Activated T-cell treated with anti-CD3 and anti-CD28 coated beads, Interleukin-2, amount 50 U/mL, for 48 hours (primary cell): ENCODE data around the gene CPLX3.

Experiments used
- DNase-seq, 2 experiments: peaks; one replicate each; pipeline ENCODE4 v3.0.0-alpha.2; 2020

The CPLX3 gene

DNA sequence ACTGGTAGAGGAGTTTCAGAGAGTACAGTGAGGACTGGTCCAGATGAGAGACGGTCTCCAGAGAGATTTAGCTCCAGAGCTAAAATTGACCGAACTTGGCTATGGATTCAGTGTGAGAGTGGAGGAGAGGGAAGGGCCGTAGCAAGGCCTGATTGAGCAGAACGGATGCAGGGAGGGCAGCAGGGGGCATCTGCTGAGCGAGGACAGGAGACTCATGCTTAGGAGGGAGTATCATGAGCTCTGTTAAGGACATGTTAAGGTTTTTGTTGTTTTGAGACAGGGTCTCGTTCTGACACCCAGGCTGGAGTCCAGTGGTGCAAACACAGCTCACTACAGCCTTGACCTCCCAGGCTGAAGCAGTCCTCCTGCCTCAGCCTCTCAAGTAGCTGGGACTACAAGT lies 21.5 kb upstream of the CPLX3 start:
- DNase-seq = no peak

DNA sequence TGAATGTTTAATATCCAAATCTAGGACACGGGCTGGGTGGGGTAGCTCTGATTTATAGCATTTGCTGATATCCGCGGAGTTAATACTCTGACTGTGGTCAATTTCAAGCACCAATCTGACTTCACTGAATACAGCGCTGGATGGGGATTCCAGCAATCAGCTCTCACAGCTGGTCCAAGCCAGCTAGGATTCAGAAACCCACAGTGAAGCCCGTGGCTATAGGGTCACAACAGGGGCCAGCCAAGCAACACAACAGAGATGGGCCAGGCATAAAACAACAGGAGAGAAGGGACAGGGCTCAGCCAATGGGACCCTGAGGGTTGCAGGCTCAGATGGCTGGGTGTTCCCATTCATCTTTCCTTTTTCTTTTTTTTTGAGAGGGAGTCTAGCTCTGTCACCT lies 19.1 kb upstream of the CPLX3 start:
- no peak for DNase-seq

DNA sequence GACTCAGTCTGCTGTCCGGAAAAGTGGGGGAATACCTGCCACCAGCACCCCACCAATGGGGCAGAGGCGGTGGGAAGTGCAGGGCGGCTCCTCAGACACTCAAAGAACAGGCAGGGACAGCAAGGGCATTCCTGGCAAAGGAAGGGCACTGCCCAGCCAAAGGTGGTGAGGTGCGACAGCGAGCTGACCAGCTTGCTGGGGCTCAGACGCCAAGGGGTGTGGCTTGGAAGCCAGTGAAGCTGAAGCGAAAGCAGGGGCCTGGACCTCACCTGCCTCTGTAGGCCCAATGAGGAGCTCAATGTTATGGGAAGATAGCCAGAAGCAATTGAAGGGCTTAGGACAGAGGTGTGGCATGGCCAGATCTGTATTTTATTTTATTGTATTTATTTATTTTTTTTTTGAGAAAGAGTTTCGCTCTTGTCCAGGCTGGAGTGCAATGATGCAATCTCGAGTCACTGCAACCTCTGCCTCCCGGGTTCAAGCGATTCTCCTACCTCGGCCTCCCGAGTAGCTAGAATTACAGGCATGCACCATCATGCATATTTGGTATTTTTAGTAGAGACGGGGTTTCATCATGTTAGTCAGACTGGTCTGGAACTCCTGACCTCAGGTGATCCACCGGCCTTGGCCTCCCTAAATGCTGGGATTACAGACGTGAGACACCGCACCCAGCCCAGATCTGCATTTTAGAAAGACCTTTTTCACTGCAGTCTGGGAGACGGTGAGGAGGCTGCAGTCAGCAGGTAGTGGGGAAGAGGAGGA lies 18.2 kb upstream of the CPLX3 start:
- DNase-seq = no peak

DNA sequence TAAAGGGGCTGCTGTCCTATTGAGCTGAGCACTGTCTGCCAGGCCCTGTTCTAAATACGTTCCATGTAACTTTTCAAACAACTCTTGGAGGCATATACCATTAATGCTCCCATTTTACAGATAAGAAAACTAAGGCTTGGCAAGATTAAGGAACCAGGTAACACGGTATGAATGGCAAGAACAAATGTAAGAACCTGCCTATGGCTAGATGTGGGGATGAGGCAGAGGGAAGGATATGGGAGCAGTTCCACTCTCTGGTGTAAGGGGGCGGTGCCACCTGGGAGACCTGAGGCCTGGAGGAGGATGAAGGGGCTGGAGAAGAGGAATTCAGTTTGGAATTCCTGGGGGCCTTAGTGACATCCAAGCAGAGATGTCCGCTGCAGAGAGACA lies 17.6 kb upstream of the CPLX3 start:
- DNase-seq = no peak

DNA sequence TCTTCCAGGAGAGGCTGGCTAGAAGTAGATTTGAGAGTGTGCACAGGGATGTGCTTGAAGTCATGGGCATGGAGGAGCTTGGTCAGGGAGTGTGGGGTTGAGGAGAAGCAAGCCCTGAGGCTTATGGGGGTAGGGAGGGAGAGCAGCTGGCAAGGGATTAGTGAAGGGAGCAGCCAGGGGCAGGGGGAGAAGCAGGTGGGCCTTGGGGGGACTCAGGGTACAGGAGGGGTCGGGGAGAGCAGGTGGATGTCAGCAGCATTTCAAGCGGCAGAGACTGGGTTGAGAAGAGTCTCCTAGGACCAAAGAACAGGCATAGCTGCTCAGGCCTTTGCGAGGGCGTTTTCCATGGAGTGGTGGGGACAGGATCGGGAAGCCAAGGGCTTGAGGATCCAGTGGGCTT lies 17.2 kb upstream of the CPLX3 start:
- DNase-seq = no peak

DNA sequence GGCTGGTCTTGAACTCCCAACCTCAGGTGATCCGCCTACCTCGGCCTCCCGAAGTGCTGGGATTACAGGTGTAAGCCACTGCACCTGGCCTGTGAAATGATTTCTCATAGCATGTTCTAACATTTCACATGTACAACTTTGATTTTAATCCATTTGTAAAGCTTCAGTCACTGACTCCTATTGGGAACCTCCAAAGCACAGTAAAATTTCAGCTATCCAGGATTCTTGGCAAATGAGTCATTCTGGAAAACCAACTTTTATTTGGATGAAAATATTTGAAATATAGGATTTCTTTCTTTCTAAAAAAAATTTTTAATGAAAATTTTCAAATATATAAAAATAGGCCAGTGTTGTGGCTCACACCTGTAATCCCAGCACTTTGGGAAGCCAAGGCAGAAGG lies 16.5 kb upstream of the CPLX3 start:
- no peak for DNase-seq

DNA sequence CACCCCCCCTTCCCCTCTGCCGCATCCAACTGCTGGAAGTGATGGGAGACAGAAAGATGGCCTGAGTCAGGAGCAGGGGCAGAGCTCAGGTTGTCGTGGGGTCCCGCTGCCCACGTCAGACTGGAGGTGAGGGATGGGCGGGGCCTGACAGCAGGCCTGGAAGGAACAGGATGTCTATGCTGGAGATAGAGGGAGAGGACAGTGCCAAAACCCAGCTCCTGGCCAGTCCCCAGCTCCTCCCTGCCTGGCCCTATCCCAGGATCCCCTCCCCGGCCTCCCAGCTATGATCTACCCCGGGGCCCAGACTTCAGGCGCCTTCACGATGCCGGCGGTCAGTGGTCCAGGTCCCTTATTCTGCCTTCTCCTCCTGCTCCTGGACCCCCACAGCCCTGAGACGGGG lies 13.9 kb upstream of the CPLX3 start, which contains the start of gene LMAN1L:
LMAN1L (plus strand) TSS at position 303 of the 400 bp plus-strand sequence; CDS start at position 323, 20 bp downstream.
- no peak for DNase-seq

DNA sequence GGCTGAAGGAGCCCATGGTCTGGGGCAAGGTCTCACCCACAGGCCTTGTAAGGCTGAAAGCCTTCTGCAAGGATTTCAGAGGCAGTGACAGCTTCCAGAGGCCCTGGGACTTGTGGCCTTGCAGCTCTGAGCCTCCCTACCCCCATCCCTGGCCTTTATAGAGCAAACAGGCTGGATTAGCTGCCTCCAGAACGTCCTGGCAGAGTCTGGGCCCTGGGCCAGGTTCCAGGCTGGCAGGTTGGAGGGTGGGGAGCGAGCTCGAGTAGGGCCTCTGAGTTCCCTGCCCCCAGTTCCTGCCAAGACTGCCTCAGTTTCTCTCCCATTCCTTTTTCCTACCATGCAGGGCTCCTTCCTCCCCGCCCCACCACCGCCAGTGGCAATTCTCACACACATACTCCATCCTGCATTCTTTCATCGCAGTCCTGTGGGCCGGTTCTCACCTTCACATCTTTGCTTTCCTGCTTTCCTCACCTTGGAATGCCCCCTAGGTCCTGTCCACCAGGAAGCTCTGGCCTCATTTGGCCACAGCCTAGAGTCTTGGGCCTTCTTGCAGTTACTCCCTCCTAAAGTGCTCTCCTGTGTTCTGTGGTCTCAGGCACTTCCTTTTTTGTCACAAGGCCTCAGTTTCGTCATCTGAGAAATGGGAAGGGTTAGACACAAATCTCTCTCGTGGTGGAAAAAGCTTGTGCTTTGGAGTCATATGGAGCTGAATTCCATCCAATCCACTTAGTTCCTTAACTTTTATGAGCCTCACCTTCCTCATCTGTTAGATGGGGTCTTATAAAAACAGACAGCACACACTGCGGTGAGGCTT lies 11.1 kb upstream of the CPLX3 start:
- no peak for DNase-seq

DNA sequence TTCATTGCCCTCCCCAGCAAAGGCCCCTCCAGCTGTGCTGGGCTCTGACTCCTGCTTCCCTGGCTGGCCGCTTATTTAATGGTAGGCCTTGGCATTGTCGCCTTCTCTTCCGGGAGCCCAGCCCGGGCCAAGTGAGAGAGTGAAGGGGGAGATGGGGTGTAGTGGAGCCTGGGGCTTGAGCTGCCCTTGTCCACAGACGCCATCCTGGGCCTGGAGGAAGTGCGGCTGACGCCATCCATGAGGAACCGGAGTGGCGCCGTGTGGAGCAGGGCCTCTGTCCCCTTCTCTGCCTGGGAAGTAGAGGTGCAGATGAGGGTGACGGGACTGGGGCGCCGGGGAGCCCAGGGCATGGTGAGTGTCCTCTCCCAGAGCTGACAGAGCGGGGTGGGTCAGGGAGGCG lies 10.5 kb upstream of the CPLX3 start:
- DNase-seq = no peak

DNA sequence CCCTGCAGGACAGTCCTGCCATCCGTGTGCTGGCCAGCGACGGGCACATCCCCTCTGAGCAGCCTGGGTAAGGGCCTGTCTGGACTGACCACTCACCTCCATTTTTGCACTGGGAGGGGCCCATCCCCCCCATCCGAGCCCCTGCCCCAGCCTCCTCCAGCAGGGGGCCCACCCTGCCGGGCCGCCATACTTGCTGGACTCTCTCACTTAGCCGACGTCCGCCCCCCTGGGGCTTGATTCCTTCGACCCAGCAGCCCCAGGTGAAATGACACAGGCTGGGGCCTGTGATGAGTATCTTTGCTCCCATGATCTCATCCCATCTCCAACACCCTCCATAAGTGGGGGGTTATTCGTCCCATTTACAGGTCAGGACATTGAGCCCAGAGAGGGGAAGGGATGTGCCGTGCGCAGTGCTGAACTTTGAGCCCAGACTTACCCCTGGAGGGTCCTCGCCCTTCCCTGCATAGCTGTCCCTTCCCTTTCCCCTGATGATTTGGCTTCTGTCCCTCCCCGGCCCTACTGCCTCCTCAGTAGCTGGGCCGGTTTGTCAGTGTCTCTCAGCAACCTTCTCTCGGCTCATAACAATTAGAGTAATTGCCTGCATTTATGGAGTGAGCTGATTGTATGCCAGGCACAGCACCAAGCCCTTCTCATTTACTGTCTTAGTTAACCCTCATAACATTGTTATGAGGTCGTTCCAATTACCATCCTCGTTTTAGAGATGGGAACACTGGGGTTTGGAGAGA lies 9.6 kb upstream of the CPLX3 start:
- DNase-seq = no peak

DNA sequence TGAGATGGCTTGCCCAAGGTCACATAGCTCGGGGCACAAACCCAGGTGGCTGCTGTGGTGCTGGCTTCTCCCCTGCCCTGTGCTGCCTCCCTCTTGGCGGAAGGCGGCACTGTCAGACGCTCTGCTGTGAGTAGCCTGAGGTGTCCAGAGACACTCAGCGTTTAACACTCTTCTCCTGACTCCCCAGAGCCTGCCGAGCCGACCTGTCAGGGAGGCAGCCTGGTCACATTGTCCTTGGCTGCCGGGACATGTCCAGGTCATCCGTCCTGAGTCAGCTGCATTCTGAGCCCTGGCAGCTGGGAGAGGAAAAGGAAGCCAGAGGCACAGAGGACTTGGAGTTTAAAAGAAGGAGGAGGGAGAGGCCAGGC lies 9.1 kb upstream of the CPLX3 start:
- DNase-seq = no peak

DNA sequence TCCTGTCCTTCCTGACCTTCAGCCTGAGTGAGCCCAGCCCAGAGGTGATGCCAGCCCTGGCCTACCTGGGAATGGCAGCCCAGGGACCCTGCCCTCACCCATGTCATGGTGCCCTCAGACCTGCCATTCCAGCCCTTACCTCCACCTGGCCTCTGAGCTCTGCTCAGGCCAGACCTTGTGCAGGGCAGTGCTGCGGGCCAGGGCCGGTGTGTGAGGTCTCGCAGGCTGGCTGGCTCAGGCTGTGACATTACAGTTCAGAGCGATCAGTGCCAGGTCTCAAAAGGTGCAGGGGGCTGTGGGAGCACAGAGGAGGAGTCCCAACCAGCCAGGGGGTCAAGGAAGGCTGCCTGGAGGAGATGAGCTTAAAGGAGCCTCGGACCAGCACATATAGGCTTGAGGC lies 6.4 kb upstream of the CPLX3 start:
- DNase-seq = no peak

DNA sequence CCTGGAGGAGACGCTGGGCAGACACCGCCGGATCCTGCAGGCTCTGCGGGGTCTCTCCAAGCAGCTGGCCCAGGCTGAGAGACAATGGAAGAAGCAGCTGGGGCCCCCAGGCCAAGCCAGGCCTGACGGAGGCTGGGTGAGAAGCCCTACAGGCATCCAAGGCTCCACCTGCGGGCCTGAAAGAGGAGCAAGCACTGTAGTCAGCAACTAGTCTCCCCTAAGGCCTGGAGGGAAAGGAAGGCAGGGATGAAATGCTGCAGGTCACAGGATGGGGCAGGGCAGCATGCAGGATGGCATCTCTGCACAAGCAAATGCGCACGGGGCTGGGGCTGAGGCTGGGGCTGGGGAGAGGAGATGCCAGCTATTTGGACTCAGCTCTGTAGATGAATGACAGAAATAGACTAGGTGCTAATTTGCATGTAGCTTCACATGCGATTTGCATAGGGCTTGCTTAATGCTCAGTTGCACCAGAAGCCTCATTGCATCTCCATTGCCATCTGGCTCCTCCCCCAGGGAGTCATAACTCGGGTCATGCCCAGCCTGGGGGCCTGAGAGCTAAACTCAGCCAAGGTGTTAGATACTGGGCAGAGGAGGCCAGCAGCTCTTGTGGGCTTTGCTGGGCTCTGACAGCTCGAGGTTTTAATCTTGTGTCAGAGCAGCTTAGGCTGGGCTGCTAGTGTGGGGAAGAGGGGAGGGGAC lies 5.2 kb upstream of the CPLX3 start:
- DNase-seq = no peak

DNA sequence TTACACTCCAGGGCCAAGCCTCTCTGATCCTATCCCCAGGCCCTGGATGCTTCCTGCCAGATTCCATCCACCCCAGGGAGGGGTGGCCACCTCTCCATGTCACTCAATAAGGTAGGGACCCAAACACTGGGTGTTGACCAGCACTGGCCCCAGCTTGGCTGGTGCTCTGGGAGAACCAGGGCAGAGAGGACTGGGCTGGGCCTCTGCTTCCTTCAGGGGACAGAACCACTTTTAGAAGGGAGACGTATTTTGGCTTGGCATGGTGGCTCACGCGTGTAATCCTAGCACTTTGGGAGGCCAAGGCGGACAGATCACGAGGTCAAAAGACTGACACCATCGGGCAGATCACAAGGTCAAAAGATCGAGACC lies 4.7 kb upstream of the CPLX3 start:
- DNase-seq = no peak

DNA sequence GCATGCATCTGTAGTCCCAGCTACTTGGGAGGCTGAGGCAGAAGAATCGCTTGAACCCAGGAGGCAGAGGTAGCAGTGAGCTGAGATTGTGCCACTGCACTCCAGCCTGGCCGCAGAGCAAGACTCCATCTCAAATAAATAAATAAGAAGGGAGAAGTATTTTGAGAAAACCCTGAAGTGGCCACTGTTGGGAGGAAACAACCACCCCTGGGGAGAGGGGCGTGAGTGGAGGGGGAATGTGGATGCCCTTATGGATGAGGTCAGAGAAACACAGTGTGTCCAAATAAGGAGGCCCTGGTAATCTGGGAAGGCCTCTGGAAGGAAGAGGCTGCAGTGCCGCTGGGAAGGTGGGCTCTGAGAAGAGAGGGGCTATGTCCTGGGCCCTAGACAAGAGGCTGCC lies 4.2 kb upstream of the CPLX3 start:
- DNase-seq = no peak

DNA sequence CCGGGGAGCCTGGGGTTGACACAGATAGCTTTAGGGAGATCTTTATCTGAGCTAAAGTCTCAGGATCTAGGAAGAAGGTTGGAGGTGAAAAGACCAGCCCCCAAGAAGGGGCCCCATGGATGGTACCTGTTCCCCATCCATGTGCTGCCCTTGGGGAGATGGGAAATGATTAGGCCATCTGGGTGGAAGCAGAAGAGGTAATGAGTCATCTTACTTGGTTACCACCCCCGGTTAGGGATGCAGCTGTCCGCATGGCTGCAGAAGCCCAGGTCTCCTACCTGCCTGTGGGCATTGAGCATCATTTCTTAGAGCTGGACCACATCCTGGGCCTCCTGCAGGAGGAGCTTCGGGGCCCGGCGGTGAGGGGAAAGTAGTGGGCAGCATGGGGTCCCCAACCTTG lies 3.1 kb upstream of the CPLX3 start:
- no peak for DNase-seq

DNA sequence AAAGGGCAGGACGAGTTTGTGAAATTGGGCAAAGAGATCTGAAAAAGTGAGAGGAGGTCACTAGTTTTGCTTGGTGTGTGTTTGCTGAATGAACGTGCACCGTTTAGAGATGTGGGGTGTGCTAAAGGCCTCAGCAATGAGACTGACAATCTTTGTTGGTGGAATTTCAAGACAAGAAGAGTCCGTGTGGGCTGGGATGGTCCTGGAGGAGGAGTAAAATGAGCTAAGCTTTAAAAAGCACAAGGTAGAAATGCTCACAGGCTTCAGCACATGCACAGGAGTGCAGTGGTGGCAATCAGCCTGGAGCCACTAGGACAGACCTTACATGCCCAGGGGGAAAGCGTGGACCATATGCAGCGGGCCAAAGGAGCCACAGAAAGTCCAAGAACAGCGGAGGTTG lies 1.5 kb upstream of the CPLX3 start:
- no peak for DNase-seq

DNA sequence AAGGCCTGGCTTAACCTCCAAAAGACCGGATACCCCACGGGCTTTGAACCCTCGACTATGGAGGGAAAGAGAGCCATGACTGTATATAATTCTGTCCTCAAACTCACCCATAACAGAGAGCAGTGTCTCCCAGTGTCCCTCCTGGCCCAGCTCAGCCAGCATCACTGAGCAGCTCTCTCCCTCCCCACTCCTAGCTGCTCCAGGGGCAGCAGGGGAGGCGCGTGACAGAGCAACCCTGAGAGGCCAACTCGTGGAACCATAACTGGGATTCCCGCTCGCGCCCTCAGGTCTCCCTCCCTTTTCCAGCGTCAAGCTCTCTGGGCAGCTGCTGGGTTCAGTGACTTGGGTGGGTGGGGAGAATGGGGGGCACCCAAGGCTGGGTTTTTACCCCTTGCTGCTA lies 561 bp upstream of the CPLX3 start:
- no peak for DNase-seq

DNA sequence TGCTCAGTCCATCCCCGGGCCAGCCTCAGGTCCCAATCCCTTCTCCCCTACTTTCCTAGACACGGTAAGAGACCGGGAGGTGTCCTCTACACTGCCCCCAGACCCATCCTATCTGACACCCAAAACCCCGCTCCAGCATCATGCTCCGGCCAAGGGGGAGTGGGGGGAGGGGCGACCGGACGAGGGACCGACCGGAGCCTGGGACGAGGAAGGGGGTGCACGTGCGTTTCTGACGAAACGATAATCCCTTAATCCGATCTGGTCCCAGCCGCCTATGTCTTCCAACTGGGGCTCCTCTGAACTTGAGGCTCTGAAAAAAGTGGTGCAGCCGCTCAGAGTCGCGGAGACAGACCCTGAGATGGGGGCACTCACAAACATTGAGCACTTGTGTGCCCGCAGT lies 494 bp downstream of the CPLX3 start:
- no peak for DNase-seq

DNA sequence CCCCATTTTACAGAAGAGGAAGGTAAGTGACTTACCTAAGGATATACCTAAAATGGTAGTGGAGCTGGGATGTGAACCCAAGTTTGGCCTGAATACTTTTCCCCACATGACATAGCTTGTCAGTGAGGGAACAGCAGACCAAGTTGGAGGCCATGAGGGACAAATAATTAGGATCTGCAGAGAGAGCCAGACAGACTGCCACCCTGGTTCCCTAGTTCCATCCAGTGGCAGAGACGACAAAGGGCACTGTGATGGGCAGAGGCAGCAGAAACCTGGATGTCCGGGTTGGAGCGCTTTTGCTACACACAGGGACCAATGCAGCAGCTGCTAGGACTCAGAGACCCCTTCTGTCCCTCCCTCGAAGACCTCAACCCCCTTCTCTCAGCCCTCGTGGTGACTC lies 1.2 kb downstream of the CPLX3 start:
- DNase-seq = no peak

DNA sequence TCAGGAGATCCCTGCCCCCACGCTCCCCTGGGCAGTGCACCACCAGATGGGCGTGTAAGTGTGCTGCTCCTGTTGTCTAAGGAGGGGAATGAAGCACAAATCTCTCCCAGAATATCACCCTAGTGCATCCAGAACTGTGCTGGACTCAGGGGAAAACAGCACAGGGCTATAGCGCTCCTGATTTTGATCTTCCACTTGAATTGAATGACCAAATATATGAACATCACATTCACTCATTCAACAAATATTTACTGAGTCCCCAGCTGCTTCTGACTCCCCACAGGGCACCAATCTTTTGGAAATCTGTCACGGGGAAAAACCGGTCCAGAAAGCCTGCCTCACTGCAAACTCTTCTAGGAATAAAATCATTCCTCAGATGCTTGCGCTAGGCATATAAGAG lies 2.4 kb downstream of the CPLX3 start:
- no peak for DNase-seq

DNA sequence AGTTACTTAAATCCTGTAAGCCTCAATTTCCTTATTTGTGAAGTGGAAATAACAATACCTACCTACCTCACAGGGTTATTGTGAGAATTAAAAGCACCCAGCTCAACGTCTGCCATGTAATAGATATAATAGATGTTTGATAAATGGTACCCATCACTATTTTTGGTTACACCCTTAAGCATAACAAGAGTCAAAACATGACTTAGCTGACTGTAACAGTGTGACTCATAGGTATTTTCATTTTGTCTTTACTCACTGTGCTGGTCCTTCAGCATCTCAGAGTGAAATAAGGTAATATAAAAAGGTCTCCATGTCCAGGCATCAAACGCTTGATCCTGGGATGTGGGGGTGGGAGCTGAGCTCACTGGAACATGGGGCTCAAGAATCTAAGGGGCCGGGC lies 3.1 kb downstream of the CPLX3 start:
- no peak for DNase-seq

DNA sequence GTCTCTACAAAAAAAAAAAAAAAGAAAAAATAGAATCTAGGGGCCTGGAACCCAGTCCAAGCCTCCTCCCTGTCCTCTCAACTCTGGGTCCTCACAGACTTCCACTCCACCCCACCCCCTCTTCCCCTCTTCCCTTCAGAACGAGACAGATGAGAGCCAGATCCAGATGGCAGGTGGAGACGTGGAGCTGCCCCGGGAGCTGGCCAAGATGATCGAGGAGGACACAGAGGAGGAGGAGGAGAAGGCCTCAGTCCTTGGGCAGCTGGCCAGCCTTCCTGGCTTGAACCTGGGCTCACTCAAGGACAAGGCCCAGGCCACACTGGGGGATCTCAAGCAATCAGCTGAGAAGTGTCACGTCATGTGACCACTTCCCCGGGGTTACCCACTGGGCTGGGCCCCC lies 3.6 kb downstream of the CPLX3 start:
- DNase-seq = no peak
